22Rv1 (cell line): ENCODE measurements around the gene PFKFB3.

Experiments
- CTCF ChIP-seq: fragments of 450-650 bp; IDR thresholded peaks from 2 replicates; pipeline ENCODE4 v1.5.1; 2017; ENCODE audit warnings: mild to moderate bottlenecking
- ZFX ChIP-seq: fragments of 450-650 bp; IDR thresholded peaks from 2 replicates; pipeline ENCODE4 v1.6.1; 2017; ENCODE audit warnings: antibody characterized with exemption, borderline replicate concordance

GRCh38 chr10:6274484-6274883 is 71.8 kb downstream of the PFKFB3 start:
- TF ChIP-seq CTCF (no peak), ZFX (no peak)
